HUES64 (cell line): ENCODE measurements around the gene STK33.

Experiments used
- H3K27ac ChIP-seq: 2 replicates; pipeline ENCODE4 v1.7.0; 2013; ENCODE audit warnings: low read depth, low read length, inconsistent platforms
- H3K27me3 ChIP-seq: 2 replicates; pipeline ENCODE4 v1.6.1; 2013; ENCODE audit warnings: mild to moderate bottlenecking, low read length; ENCODE audit not compliant: insufficient read depth
- H3K36me3 ChIP-seq: 2 replicates; pipeline ENCODE4 v1.6.1; 2013; ENCODE audit warnings: mild to moderate bottlenecking, low read length; ENCODE audit not compliant: insufficient read depth
- H3K4me1 ChIP-seq: 2 replicates; pipeline ENCODE4 v1.6.1; 2013; ENCODE audit warnings: mild to moderate bottlenecking, low read length, moderate library complexity; ENCODE audit not compliant: insufficient read depth
- H3K4me3 ChIP-seq: 2 replicates; pipeline ENCODE4 v1.5.1; 2013; ENCODE audit warnings: mild to moderate bottlenecking, low read length, moderate library complexity
- H3K9ac ChIP-seq: 2 replicates; pipeline ENCODE4 v1.6.1; 2013; ENCODE audit warnings: mild to moderate bottlenecking, low read depth, low read length
- H3K9me3 ChIP-seq: 2 replicates; pipeline ENCODE4 v1.6.1; 2013; ENCODE audit warnings: low read depth, low read length; ENCODE audit not compliant: insufficient read depth
- WGBS: fragments of 150-250, 120-280 bp; methylation state at CpG from one replicate; pipeline ENCODE4 v1.1.7; 2013; ENCODE audit warnings: missing lambda C conversion rate; 5-methylcytosine and 5-hydroxymethylcytosine counted together

The STK33 gene

GRCh38 chr11:8384199-8384821, 209.7 kb downstream of the STK33 start:
- Histone ChIP-seq H3K4me1 (peaks cover 16% of the 10 kb centered on the region), H3K27ac (no peak overlapping the region), H3K36me3 (no peaks in the 10 kb centered on the region), H3K9me3 (no peaks in the 10 kb centered on the region), H3K27me3 (no peaks in the 10 kb centered on the region), H3K4me3 (no peak overlapping the region), H3K9ac (no peak overlapping the region)
- 87% methylated on average over 19 of the region's 19 CpGs for WGBS

DNA sequence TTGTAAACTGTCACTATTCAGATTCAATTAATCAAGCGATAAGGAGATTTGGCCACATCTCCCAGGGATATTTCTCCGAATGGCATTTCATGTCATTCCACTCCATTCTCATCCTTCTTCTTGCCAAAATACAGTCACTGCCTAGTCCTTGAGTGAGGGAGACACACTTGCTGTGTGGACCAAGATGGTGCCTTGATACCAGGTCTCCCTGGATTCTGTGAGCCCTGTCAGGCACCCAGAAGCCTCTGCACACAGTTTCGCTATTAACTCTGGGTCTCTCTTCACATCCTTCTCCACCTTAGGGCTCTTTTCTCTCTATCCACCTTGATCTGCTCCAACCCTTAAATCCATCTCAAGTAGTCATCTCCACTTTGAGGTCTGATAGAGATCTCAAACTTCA, 210.4 kb downstream of the STK33 start:
- 95% methylated on average over 3 of the region's 3 CpGs for WGBS
- H3K9ac ChIP-seq = no peak overlapping the region
- no peaks in the 10 kb centered on the region for H3K27me3 ChIP-seq
- H3K27ac ChIP-seq = no peak overlapping the region
- no peaks in the 10 kb centered on the region for H3K36me3 ChIP-seq
- peaks cover 12% of the 10 kb centered on the region; the same call in 1 of the 2 replicates for H3K4me1 ChIP-seq
- H3K4me3 ChIP-seq = no peak overlapping the region
- no peaks in the 10 kb centered on the region for H3K9me3 ChIP-seq

DNA sequence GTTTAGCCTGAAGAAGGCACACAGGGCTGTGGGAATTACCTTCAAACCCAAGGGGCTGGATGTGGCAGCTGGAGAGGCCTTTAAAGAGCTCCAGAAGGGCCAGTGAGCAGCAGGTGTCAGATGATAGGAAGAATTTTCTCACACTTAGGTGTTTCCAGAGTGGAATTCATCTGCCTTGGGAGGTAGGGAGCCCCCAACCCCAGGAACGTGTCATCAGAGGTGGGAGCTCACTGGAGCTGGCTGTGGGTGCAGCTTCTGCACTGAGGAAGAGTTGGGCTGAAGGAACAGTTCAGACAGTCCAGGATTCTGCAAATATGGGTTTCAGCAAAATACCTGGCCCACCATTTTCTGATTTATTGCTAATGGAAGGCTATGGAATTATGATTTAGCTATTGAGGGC, 210.8 kb downstream of the STK33 start:
- Histone ChIP-seq H3K27ac (no peak overlapping the region), H3K4me3 (no peak overlapping the region), H3K4me1 (peaks cover 12% of the 10 kb centered on the region; the same call in 1 of the 2 replicates), H3K36me3 (no peaks in the 10 kb centered on the region), H3K9ac (no peak overlapping the region), H3K9me3 (no peaks in the 10 kb centered on the region), H3K27me3 (no peaks in the 10 kb centered on the region)
- WGBS = 92% methylated on average over 1 of the region's 1 CpG

DNA sequence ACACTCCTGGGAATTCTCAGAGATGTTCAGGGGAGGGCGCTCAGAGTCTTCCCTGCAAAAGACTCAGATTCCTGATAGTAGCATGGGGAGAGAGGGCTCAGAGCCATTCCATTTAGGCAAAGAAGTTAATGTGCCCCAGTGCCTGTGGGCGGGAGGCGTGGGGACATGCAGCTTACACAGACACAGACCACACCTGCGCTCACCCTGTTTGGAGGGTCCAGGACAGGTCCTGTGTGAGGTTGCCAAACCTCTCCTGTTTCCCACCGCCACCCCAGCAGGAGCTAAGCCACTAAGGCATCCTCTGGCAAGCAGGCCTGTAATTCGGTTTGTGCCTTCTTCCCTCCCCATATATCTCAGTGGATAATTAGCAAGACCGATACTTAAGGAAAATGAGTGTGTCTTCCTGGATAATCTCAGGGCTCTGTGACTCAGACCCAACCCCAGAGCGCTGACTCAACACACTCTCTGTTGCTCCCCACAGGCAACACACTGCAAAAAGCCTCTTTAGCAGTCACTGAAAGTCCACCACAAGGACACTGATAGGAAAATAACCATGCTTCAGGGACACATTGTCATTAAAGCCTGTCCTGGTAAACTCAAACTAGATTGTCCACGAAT, 211.5 kb downstream of the STK33 start:
- Histone ChIP-seq H3K4me3 (no peak overlapping the region), H3K27me3 (no peaks in the 10 kb centered on the region), H3K9ac (no peak overlapping the region), H3K36me3 (no peaks in the 10 kb centered on the region), H3K4me1 (peaks cover 12% of the 10 kb centered on the region; the same call in 1 of the 2 replicates), H3K9me3 (no peaks in the 10 kb centered on the region), H3K27ac (no peak overlapping the region)
- WGBS = 90% methylated on average over 9 of the region's 9 CpGs

DNA sequence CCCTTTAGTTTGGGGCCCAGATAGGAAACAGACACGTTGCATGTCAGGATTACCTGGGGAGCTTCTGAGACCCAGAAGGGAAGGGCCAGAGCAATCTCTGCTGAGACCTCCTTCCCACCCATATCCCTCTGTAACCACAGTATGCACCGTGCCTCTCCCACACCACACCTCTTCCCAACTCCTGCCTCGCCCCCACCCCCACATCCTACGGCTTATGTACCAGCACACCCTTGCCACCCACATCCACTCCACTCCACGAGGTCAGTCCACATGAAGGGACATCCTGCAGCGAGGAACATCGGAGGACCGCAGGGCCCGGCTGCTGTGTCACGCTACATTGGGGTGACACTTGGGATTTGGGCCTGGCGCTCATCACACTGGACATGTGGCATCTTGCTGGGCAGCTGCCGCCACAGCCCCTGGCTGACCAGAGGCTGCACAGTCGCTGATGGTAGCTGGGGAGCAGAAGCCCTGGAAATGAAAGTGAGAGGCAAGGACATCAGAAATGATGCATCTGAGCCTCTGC, 212.1 kb downstream of the STK33 start:
- WGBS = 86% methylated on average over 13 of the region's 13 CpGs
- Histone ChIP-seq H3K36me3 (no peaks in the 10 kb centered on the region), H3K9me3 (no peaks in the 10 kb centered on the region), H3K27me3 (no peaks in the 10 kb centered on the region), H3K27ac (no peak overlapping the region), H3K4me3 (no peak overlapping the region), H3K4me1 (0 out of 2 replicates have a peak, but pooled peaks cover 6% of the 10 kb centered on the region), H3K9ac (no peak overlapping the region)

GRCh38 chr11:8381343-8381742, 212.7 kb downstream of the STK33 start:
- Histone ChIP-seq H3K9me3 (no peaks in the 10 kb centered on the region), H3K4me3 (no peak overlapping the region), H3K27ac (no peak overlapping the region), H3K4me1 (0 out of 2 replicates have a peak, but pooled peaks cover under 1% of the 10 kb centered on the region), H3K27me3 (no peaks in the 10 kb centered on the region), H3K36me3 (no peaks in the 10 kb centered on the region), H3K9ac (no peak overlapping the region)
- WGBS = 80% methylated on average over 5 of the region's 6 CpGs

GRCh38 chr11:8375932-8376331, 218.1 kb downstream of the STK33 start:
- H3K9me3 ChIP-seq = no peaks in the 10 kb centered on the region
- no peak overlapping the region for H3K27ac ChIP-seq
- no peak overlapping the region for H3K9ac ChIP-seq
- peaks cover 7% of the 10 kb centered on the region; the same call in 1 of the 2 replicates for H3K4me1 ChIP-seq
- no peaks in the 10 kb centered on the region for H3K36me3 ChIP-seq
- H3K27me3 ChIP-seq = no peaks in the 10 kb centered on the region
- no peak overlapping the region for H3K4me3 ChIP-seq
- WGBS = 66% methylated on average over 4 of the region's 4 CpGs

GRCh38 chr11:8375460-8375859, 218.6 kb downstream of the STK33 start:
- H3K27me3 ChIP-seq = no peaks in the 10 kb centered on the region
- H3K27ac ChIP-seq = no peak overlapping the region
- H3K9ac ChIP-seq = no peak overlapping the region
- peaks cover 7% of the 10 kb centered on the region; the same call in 1 of the 2 replicates for H3K4me1 ChIP-seq
- no peak overlapping the region for H3K4me3 ChIP-seq
- no peaks in the 10 kb centered on the region for H3K36me3 ChIP-seq
- no peaks in the 10 kb centered on the region for H3K9me3 ChIP-seq
- 27% methylated on average over 2 of the region's 3 CpGs for WGBS

- Histone ChIP-seq H3K9me3 (no peaks in the 10 kb centered on the region), H3K27ac (no peak overlapping the region), H3K9ac (no peak overlapping the region), H3K4me1 (peaks cover 7% of the 10 kb centered on the region; the same call in 1 of the 2 replicates), H3K4me3 (no peak overlapping the region), H3K36me3 (no peaks in the 10 kb centered on the region), H3K27me3 (no peaks in the 10 kb centered on the region)
- 94% methylated on average over 2 of the region's 5 CpGs for WGBS
Measured at GRCh38 chr11:8374716-8375115, 219.3 kb downstream of the STK33 start.

- no peak overlapping the region for H3K4me3 ChIP-seq
- H3K36me3 ChIP-seq = no peaks in the 10 kb centered on the region
- no peak overlapping the region for H3K9ac ChIP-seq
- 94% methylated on average over 8 of the region's 10 CpGs for WGBS
- no peaks in the 10 kb centered on the region for H3K9me3 ChIP-seq
- H3K27me3 ChIP-seq = no peaks in the 10 kb centered on the region
- H3K4me1 ChIP-seq = peaks cover 7% of the 10 kb centered on the region; the same call in 1 of the 2 replicates
- no peak overlapping the region for H3K27ac ChIP-seq
Measured at GRCh38 chr11:8373519-8374432, 220.3 kb downstream of the STK33 start.
